ENCODE results near the gene NDUFAF2. TPM values are rescaled to one million over a fixed set of nuclear protein-coding genes. Genes with fewer than 3 reads are reported as not detected.

Gene NDUFAF2
- total RNA-seq, 1 donor from 2014 or later = 13.9 TPM

- DNase-seq (ENCODE audit: low spot score) = no peak
- H3K4me1 Mint-ChIP-seq (ENCODE audit: unreplicated experiment) = peaks cover 5% of the 10 kb centered on the region
- TF ChIP-seq, protein P1, sequence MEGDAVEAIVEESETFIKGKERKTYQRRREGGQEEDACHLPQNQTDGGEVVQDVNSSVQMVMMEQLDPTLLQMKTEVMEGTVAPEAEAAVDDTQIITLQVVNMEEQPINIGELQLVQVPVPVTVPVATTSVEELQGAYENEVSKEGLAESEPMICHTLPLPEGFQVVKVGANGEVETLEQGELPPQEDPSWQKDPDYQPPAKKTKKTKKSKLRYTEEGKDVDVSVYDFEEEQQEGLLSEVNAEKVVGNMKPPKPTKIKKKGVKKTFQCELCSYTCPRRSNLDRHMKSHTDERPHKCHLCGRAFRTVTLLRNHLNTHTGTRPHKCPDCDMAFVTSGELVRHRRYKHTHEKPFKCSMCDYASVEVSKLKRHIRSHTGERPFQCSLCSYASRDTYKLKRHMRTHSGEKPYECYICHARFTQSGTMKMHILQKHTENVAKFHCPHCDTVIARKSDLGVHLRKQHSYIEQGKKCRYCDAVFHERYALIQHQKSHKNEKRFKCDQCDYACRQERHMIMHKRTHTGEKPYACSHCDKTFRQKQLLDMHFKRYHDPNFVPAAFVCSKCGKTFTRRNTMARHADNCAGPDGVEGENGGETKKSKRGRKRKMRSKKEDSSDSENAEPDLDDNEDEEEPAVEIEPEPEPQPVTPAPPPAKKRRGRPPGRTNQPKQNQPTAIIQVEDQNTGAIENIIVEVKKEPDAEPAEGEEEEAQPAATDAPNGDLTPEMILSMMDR (IDR thresholded peaks at IDR 0.05; ENCODE audit: unreplicated experiment) = no peak
- no peaks in the 10 kb centered on the region for H3K27me3 Mint-ChIP-seq (ENCODE audit: unreplicated experiment)
- no peaks in the 10 kb centered on the region for H3K9me3 Mint-ChIP-seq (ENCODE audit: unreplicated experiment)
- no peak overlapping the region for H3K27ac Mint-ChIP-seq (ENCODE audit: unreplicated experiment)
- no peaks in the 10 kb centered on the region for H3K36me3 Mint-ChIP-seq (ENCODE audit: low read depth, unreplicated experiment)
- no peak overlapping the region for H3K4me3 Mint-ChIP-seq (ENCODE audit: unreplicated experiment)
Measured at GRCh38 chr5:61052882-61053281, 107.9 kb downstream of the NDUFAF2 start.

DNA sequence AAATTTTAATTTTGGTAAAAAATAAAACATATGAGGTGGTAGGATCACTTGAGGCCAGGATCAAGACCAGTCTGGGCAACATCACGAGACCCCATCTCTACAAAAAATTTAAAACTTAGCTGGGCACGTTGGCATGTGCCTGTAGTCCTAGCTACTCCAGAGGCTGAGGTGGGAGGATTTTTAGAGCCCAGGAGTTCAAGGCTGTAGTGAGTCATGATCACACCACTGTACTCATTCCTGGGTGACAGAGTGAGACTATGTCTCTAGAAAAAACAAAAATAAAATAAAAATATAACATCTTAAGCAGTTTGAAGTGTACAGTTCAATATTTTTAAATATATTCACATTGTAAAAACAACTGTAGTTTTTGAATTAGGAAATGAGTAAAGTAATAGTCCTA lies 108.9 kb downstream of the NDUFAF2 start:
- TF ChIP-seq, protein P1 (IDR thresholded peaks at IDR 0.05; ENCODE audit: unreplicated experiment) = no peak
- H3K27me3 Mint-ChIP-seq (ENCODE audit: unreplicated experiment) = no peaks in the 10 kb centered on the region
- H3K4me3 Mint-ChIP-seq (ENCODE audit: unreplicated experiment) = no peak overlapping the region
- H3K9me3 Mint-ChIP-seq (ENCODE audit: unreplicated experiment) = no peaks in the 10 kb centered on the region
- no peaks in the 10 kb centered on the region for H3K36me3 Mint-ChIP-seq (ENCODE audit: low read depth, unreplicated experiment)
- H3K27ac Mint-ChIP-seq (ENCODE audit: unreplicated experiment) = no peak overlapping the region
- peaks cover 5% of the 10 kb centered on the region for H3K4me1 Mint-ChIP-seq (ENCODE audit: unreplicated experiment)
- DNase-seq (ENCODE audit: low spot score) = no peak

- peaks cover 5% of the 10 kb centered on the region for H3K4me1 Mint-ChIP-seq (ENCODE audit: unreplicated experiment)
- H3K9me3 Mint-ChIP-seq (ENCODE audit: unreplicated experiment) = no peaks in the 10 kb centered on the region
- H3K27me3 Mint-ChIP-seq (ENCODE audit: unreplicated experiment) = no peaks in the 10 kb centered on the region
- TF ChIP-seq, protein P1 (IDR thresholded peaks at IDR 0.05; ENCODE audit: unreplicated experiment) = peak; percentile 66
- DNase-seq (ENCODE audit: low spot score) = peak; percentile 25
- no peak overlapping the region for H3K27ac Mint-ChIP-seq (ENCODE audit: unreplicated experiment)
- H3K36me3 Mint-ChIP-seq (ENCODE audit: low read depth, unreplicated experiment) = no peaks in the 10 kb centered on the region
- H3K4me3 Mint-ChIP-seq (ENCODE audit: unreplicated experiment) = no peak overlapping the region
Measured at GRCh38 chr5:61055434-61056006, 110.5 kb downstream of the NDUFAF2 start.

DNA sequence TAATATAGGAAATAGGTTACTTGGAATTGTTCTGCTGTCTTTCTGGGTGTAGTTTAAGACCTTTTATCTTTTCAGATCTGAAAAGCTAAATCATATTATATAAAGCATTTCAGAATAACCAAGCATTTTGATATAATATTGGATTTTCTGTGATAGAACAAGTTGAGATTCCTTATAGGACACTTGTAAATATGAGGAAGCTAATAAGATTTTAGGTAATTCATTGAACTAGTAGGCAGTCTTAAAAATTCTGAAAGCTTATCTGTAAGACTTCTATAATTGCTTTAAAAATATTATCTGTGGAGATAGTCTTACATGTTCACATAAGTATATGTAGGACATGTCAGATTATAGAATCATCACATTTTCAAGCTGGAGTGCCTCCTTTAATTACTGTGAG lies 114.5 kb downstream of the NDUFAF2 start:
- no peak for DNase-seq (ENCODE audit: low spot score)
- H3K4me3 Mint-ChIP-seq (ENCODE audit: unreplicated experiment) = no peak overlapping the region
- no peak overlapping the region for H3K27ac Mint-ChIP-seq (ENCODE audit: unreplicated experiment)
- H3K9me3 Mint-ChIP-seq (ENCODE audit: unreplicated experiment) = peaks cover 6% of the 10 kb centered on the region
- peaks cover 5% of the 10 kb centered on the region for H3K4me1 Mint-ChIP-seq (ENCODE audit: unreplicated experiment)
- H3K36me3 Mint-ChIP-seq (ENCODE audit: low read depth, unreplicated experiment) = peaks cover 5% of the 10 kb centered on the region
- TF ChIP-seq, protein P1 (IDR thresholded peaks at IDR 0.05; ENCODE audit: unreplicated experiment) = no peak
- H3K27me3 Mint-ChIP-seq (ENCODE audit: unreplicated experiment) = no peaks in the 10 kb centered on the region

DNA sequence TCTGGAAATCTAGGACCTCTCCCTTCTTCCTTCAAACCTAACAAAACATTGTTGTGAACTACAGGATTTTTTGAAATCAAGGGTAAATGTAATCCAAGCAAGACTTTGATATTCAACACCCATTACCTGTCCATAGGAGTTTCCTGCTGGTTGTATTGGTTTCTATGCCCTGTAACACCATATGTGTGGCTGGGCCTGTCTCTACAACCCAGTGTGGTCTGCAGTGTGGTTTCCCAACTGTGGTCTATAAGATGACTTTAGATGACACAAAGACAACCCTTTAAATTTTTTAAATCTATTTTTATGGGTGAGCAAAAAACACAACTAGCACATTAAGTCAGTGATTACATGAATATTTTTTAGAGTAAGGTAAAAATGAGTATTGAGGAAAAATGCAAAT lies 124.1 kb downstream of the NDUFAF2 start:
- TF ChIP-seq, protein P1 (IDR thresholded peaks at IDR 0.05; ENCODE audit: unreplicated experiment) = no peak
- no peaks in the 10 kb centered on the region for H3K9me3 Mint-ChIP-seq (ENCODE audit: unreplicated experiment)
- H3K27ac Mint-ChIP-seq (ENCODE audit: unreplicated experiment) = no peak overlapping the region
- H3K4me3 Mint-ChIP-seq (ENCODE audit: unreplicated experiment) = no peak overlapping the region
- H3K4me1 Mint-ChIP-seq (ENCODE audit: unreplicated experiment) = peaks cover 14% of the 10 kb centered on the region
- H3K36me3 Mint-ChIP-seq (ENCODE audit: low read depth, unreplicated experiment) = no peaks in the 10 kb centered on the region
- H3K27me3 Mint-ChIP-seq (ENCODE audit: unreplicated experiment) = no peaks in the 10 kb centered on the region
- DNase-seq (ENCODE audit: low spot score) = no peak

All from endothelial cell (in vitro differentiated cells).